GM23338 (cell line): ENCODE results near the gene TEKT3.

ENCODE experiments used
- CREB1 ChIP-seq: fragments of 250-450 bp; sonication (Bioruptor Pico); IDR thresholded peaks from 2 replicates; pipeline ENCODE4 v1.5.0; 2020; ENCODE audit warnings: low read depth, mild to moderate bottlenecking, moderate library complexity
- EZH2 ChIP-seq: fragments of 200-600 bp; sonication (generic); IDR thresholded peaks from one replicate; pipeline ENCODE4 v1.8.0; 2017; ENCODE audit warnings: antibody characterized with exemption, mild to moderate bottlenecking, low read depth; ENCODE audit not compliant: unreplicated experiment
- POLR2AphosphoS5 ChIP-seq: IDR thresholded peaks from 2 replicates; pipeline ENCODE4 v1.6.1; 2016; ENCODE audit warnings: antibody characterized with exemption, low read depth
- TF ChIP-seq, protein P1 (sequence below), 2 experiments: fragments of 200-600 bp in 1 of 2; sonication (generic) in 1 of 2; conservative IDR thresholded peaks; 2 replicates each; pipeline versions ENCODE4 v1.5.1 to v1.6.1; 2016 to 2017; ENCODE audit warnings: antibody characterized with exemption in 2 of 2, low read depth in 2 of 2, mild to moderate bottlenecking in 2 of 2, moderate library complexity in 1 of 2
- TF ChIP-seq, protein P2 (sequence below): IDR thresholded peaks from one replicate; pipeline ENCODE4 v1.6.1; 2018; ENCODE audit warnings: antibody characterized with exemption; ENCODE audit not compliant: unreplicated experiment

DNA sequence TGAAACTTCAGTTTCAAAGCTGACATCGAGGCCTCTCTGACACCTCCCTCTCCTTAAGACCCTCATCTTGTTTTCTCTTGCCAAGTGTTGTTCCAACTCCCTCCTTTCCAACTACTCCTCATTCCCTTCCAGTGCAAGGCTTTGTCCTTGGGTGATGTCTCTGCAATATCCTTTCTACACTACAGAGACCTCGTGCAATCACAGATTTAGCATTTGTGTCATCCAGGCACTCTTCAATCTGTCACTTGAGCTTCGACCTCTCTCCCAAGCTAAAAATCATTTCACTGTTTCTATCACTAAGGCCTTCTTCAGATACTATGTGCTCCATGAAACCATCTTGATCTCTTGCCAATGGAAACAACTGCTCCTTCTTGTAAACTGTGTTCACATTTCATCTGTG, 31.6 kb downstream of the TEKT3 start:
- TF ChIP-seq, protein P1, sequence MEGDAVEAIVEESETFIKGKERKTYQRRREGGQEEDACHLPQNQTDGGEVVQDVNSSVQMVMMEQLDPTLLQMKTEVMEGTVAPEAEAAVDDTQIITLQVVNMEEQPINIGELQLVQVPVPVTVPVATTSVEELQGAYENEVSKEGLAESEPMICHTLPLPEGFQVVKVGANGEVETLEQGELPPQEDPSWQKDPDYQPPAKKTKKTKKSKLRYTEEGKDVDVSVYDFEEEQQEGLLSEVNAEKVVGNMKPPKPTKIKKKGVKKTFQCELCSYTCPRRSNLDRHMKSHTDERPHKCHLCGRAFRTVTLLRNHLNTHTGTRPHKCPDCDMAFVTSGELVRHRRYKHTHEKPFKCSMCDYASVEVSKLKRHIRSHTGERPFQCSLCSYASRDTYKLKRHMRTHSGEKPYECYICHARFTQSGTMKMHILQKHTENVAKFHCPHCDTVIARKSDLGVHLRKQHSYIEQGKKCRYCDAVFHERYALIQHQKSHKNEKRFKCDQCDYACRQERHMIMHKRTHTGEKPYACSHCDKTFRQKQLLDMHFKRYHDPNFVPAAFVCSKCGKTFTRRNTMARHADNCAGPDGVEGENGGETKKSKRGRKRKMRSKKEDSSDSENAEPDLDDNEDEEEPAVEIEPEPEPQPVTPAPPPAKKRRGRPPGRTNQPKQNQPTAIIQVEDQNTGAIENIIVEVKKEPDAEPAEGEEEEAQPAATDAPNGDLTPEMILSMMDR (conservative IDR thresholded peaks at IDR 0.05; ENCODE audit: low read depth in 2 of 2): no peak
- TF ChIP-seq EZH2 (no peak), CREB1 (CRISPR knock-in tag) (no peak), POLR2AphosphoS5 (no peak)
- TF ChIP-seq, protein P2, sequence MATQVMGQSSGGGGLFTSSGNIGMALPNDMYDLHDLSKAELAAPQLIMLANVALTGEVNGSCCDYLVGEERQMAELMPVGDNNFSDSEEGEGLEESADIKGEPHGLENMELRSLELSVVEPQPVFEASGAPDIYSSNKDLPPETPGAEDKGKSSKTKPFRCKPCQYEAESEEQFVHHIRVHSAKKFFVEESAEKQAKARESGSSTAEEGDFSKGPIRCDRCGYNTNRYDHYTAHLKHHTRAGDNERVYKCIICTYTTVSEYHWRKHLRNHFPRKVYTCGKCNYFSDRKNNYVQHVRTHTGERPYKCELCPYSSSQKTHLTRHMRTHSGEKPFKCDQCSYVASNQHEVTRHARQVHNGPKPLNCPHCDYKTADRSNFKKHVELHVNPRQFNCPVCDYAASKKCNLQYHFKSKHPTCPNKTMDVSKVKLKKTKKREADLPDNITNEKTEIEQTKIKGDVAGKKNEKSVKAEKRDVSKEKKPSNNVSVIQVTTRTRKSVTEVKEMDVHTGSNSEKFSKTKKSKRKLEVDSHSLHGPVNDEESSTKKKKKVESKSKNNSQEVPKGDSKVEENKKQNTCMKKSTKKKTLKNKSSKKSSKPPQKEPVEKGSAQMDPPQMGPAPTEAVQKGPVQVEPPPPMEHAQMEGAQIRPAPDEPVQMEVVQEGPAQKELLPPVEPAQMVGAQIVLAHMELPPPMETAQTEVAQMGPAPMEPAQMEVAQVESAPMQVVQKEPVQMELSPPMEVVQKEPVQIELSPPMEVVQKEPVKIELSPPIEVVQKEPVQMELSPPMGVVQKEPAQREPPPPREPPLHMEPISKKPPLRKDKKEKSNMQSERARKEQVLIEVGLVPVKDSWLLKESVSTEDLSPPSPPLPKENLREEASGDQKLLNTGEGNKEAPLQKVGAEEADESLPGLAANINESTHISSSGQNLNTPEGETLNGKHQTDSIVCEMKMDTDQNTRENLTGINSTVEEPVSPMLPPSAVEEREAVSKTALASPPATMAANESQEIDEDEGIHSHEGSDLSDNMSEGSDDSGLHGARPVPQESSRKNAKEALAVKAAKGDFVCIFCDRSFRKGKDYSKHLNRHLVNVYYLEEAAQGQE: no peak
